Coronary artery (tissue), 2 donors: ENCODE data around the gene CNNM2.

Experiments
- DNase-seq: peaks from one replicate; pipeline ENCODE4 v3.0.0-alpha.2; 2017; ENCODE audit warnings: low spot score
- H3K27ac ChIP-seq, 2 donors: fragments of 200-600 bp; sonication (generic); one replicate each; pipeline ENCODE4 v1.5.1; 2016 to 2019
- H3K4me3 ChIP-seq: fragments of 200-600 bp; sonication (generic); 2 replicates; pipeline ENCODE4 v1.5.1; 2016; ENCODE audit warnings: mild to moderate bottlenecking, moderate library complexity
- CTCF ChIP-seq: fragments of 200-600 bp; sonication (generic); IDR thresholded peaks from one replicate; pipeline ENCODE4 v1.5.1; 2019; ENCODE audit warnings: antibody characterized with exemption

Gene CNNM2

GRCh38 chr10:102935939-102936605, 18.0 kb downstream of the CNNM2 start:
- H3K27ac ChIP-seq = no peak overlapping the region
- DNase-seq = no peak
- TF ChIP-seq CTCF = no peak
- H3K4me3 ChIP-seq = no peak overlapping the region

- Histone ChIP-seq H3K27ac (no peak overlapping the region), H3K4me3 (no peak overlapping the region)
- no peak for DNase-seq
- no peak for TF ChIP-seq CTCF
Measured at GRCh38 chr10:102941401-102941800, 23.3 kb downstream of the CNNM2 start.

- no peak for TF ChIP-seq CTCF
- H3K4me3 ChIP-seq = no peak overlapping the region
Measured at GRCh38 chr10:102945449-102945848, 27.4 kb downstream of the CNNM2 start.

GRCh38 chr10:102945962-102946361, 27.9 kb downstream of the CNNM2 start:
- DNase-seq = no peak
- no peak overlapping the region for H3K27ac ChIP-seq
- no peak overlapping the region for H3K4me3 ChIP-seq
- TF ChIP-seq CTCF = no peak

More at GRCh38 chr10:102945449-102945848, 27.4 kb downstream of the CNNM2 start:
- DNase-seq = no peak
- no peak overlapping the region for H3K27ac ChIP-seq

GRCh38 chr10:102946992-102947391, 28.9 kb downstream of the CNNM2 start:
- H3K4me3 ChIP-seq = no peak overlapping the region
- no peak for DNase-seq
- H3K27ac ChIP-seq = no peak overlapping the region
- TF ChIP-seq CTCF = no peak

- Histone ChIP-seq H3K4me3 (no peak overlapping the region), H3K27ac (peak overlapping the region in 1 of 2 donors; percentile 23)
- TF ChIP-seq CTCF = no peak
- DNase-seq = no peak
Measured at GRCh38 chr10:102948176-102948575, 30.1 kb downstream of the CNNM2 start.

GRCh38 chr10:102948786-102949185, 30.7 kb downstream of the CNNM2 start:
- no peak for DNase-seq
- peak overlapping the region in 1 of 2 donors; percentile 33 for H3K27ac ChIP-seq
- H3K4me3 ChIP-seq = no peak overlapping the region
- no peak for TF ChIP-seq CTCF
